H1 (cell line): ENCODE measurements around the gene KCNJ16. TPM values are rescaled to one million over a fixed set of nuclear protein-coding genes. Genes with fewer than 3 reads are reported as not detected.

ENCODE experiments used
- CTCF ChIA-PET: fragments of 300-600 bp; sonication (Branson Sonifier 250); formaldehyde crosslinking; loops from one replicate; lab custom pipeline; 2021; ENCODE audit not compliant: partially characterized antibody; lab: Charles Lee
- POLR2A ChIA-PET: fragments of 300-600 bp; sonication (Branson Sonifier 250); formaldehyde crosslinking; loops from one replicate; lab custom pipeline; 2021; ENCODE audit warnings: inconsistent platforms; ENCODE audit not compliant: partially characterized antibody; lab: Charles Lee
- DNase-seq, 2 experiments: peaks; one replicate each; pipeline versions ENCODE4 v3.0.0 to v3.0.0-alpha.2; 2010 to 2022; ENCODE audit warnings: low spot score in 2 of 2, low read depth in 1 of 2, mixed read lengths in 1 of 2
- FAIRE-seq: peaks from 2 replicates; lab custom pipeline; 2011; peaks lifted over from hg19 to GRCh38; lab: Jason Lieb, UNC
- H2AFZ ChIP-seq: 2 replicates; pipeline ENCODE4 v1.8.1; 2012; ENCODE audit warnings: low read length, inconsistent platforms
- H2AK5ac ChIP-seq: 2 replicates; pipeline ENCODE4 v1.6.1; 2013; ENCODE audit warnings: low read depth, low read length
- H2BK120ac ChIP-seq: replicated peaks from 2 replicates; pipeline ENCODE3; 2013; ENCODE audit warnings: low read depth, low read length, inconsistent platforms
- H2BK12ac ChIP-seq: 2 replicates; pipeline ENCODE4 v1.6.1; 2013; ENCODE audit warnings: low read depth, low read length
- H2BK15ac ChIP-seq: 2 replicates; pipeline ENCODE4 v1.6.1; 2013; ENCODE audit warnings: low read length
- H2BK20ac ChIP-seq: 2 replicates; pipeline ENCODE4 v1.6.1; 2013; ENCODE audit warnings: low read length
- H2BK5ac ChIP-seq: 2 replicates; pipeline ENCODE4 v1.6.1; 2013; ENCODE audit warnings: low read depth, low read length
- H3K14ac ChIP-seq: 2 replicates; pipeline ENCODE4 v1.6.1; 2013; ENCODE audit warnings: inconsistent platforms; ENCODE audit not compliant: insufficient read length
- H3K18ac ChIP-seq: 2 replicates; pipeline ENCODE4 v1.6.1; 2013; ENCODE audit warnings: low read length; ENCODE audit errors: extremely low read depth
- H3K23ac ChIP-seq: 2 replicates; pipeline ENCODE4 v1.6.1; 2013; ENCODE audit warnings: inconsistent platforms; ENCODE audit not compliant: insufficient read length
- H3K23me2 ChIP-seq: 2 replicates; pipeline ENCODE4 v1.6.1; 2013; ENCODE audit warnings: low read depth, low read length
- H3K27ac ChIP-seq: 2 replicates; pipeline ENCODE4 v1.6.1; 2011; ENCODE audit warnings: low read depth, low read length, inconsistent platforms
- H3K27me3 ChIP-seq, 4 experiments: replicated peaks in 1 of 4; 1 replicate in 1 of 4; 2 replicates in 3 of 4; pipeline versions ENCODE4 v1.6.1 to v1.8.1; 2011 to 2013; ENCODE audit warnings: low read length in 3 of 4, mild to moderate bottlenecking in 3 of 4, inconsistent platforms in 2 of 4, mixed read lengths in 2 of 4, moderate library complexity in 1 of 4; ENCODE audit not compliant: control insufficient read depth in 3 of 4, insufficient read depth in 3 of 4; ENCODE audit errors: extremely low read depth in 1 of 4
- H3K36me3 ChIP-seq, 4 experiments: 2 replicates each; pipeline versions ENCODE4 v1.6.1 to v1.8.1; 2011 to 2013; ENCODE audit warnings: mild to moderate bottlenecking in 4 of 4, low read length in 3 of 4, moderate library complexity in 2 of 4, control low read depth in 1 of 4, inconsistent platforms in 1 of 4; ENCODE audit not compliant: insufficient read depth in 4 of 4, control insufficient read depth in 2 of 4
- H3K4ac ChIP-seq: replicated peaks from 2 replicates; pipeline ENCODE3; 2013; ENCODE audit warnings: low read length, low read depth, mixed read lengths, inconsistent platforms; ENCODE audit not compliant: insufficient read length
- H3K4me1 ChIP-seq, 4 experiments: replicated peaks in 1 of 4; 1 replicate in 1 of 4; 2 replicates in 3 of 4; pipeline versions ENCODE4 v1.6.1 to v1.8.1; 2011 to 2013; ENCODE audit warnings: low read length in 3 of 4, inconsistent platforms in 2 of 4, mixed read lengths in 1 of 4; ENCODE audit not compliant: insufficient read depth in 4 of 4, control insufficient read depth in 3 of 4
- H3K4me2 ChIP-seq, 2 experiments: 2 replicates each; pipeline versions ENCODE4 v1.6.1 to v1.8.1; 2011 to 2013; ENCODE audit warnings: low read depth in 2 of 2, low read length in 2 of 2, control low read depth in 1 of 2, inconsistent platforms in 1 of 2, mild to moderate bottlenecking in 1 of 2; ENCODE audit not compliant: insufficient read depth in 1 of 2
- H3K4me3 ChIP-seq, 4 experiments: fragments of 200-600, 300-600 bp in 1 of 4; sonication (generic), shearing (Covaris generic), sonication (Bioruptor Twin) in 1 of 4; 2 replicates each; pipeline versions ENCODE4 v1.5.1 to v1.8.1; 2011 to 2016; ENCODE audit warnings: low read length in 4 of 4, low read depth in 3 of 4, control low read depth in 2 of 4, inconsistent platforms in 2 of 4, mild to moderate bottlenecking in 2 of 4, mixed read lengths in 1 of 4, moderate library complexity in 1 of 4; ENCODE audit not compliant: insufficient read depth in 2 of 4; ENCODE audit errors: extremely low read depth in 1 of 4
- H3K56ac ChIP-seq: replicated peaks from 2 replicates; pipeline ENCODE3; 2013; ENCODE audit warnings: low read depth, mild to moderate bottlenecking, mixed read lengths, low read length, inconsistent platforms; ENCODE audit not compliant: insufficient read length
- H3K79me1 ChIP-seq: 2 replicates; pipeline ENCODE4 v1.6.1; 2013; ENCODE audit warnings: low read depth, low read length, control low read depth
- H3K79me2 ChIP-seq, 2 experiments: 2 replicates each; pipeline versions ENCODE4 v1.6.1 to v1.8.1; 2012 to 2013; ENCODE audit warnings: low read length in 2 of 2, mild to moderate bottlenecking in 2 of 2, inconsistent platforms in 1 of 2; ENCODE audit not compliant: insufficient read depth in 2 of 2, control insufficient read depth in 1 of 2
- H3K9ac ChIP-seq, 4 experiments: replicated peaks in 1 of 4; 1 replicate in 1 of 4; 2 replicates in 3 of 4; pipeline versions ENCODE4 v1.6.1 to v1.8.1; 2011 to 2013; ENCODE audit warnings: low read depth in 3 of 4, low read length in 3 of 4, control low read depth in 2 of 4, mild to moderate bottlenecking in 2 of 4, moderate library complexity in 2 of 4, inconsistent platforms in 1 of 4; ENCODE audit errors: extremely low read depth in 1 of 4
- H3K9me3 ChIP-seq, 2 experiments: 2 replicates each; pipeline versions ENCODE4 v1.6.1 to v1.8.1; 2012 to 2013; ENCODE audit warnings: mild to moderate bottlenecking in 2 of 2, moderate library complexity in 2 of 2, control low read depth in 1 of 2, inconsistent platforms in 1 of 2, low read depth in 1 of 2, low read length in 1 of 2, mixed read lengths in 1 of 2; ENCODE audit not compliant: insufficient read depth in 2 of 2
- H4K20me1 ChIP-seq, 2 experiments: replicated peaks in 1 of 2; 2 replicates each; pipeline versions ENCODE3 to v1.8.1; 2011 to 2013; ENCODE audit warnings: inconsistent platforms in 2 of 2, low read length in 2 of 2, mild to moderate bottlenecking in 1 of 2; ENCODE audit not compliant: insufficient read depth in 2 of 2, control insufficient read depth in 1 of 2
- H4K5ac ChIP-seq: 2 replicates; pipeline ENCODE4 v1.6.1; 2013; ENCODE audit warnings: low read length, low read depth, mixed read lengths, inconsistent platforms; ENCODE audit not compliant: insufficient read length
- H4K8ac ChIP-seq: 2 replicates; pipeline ENCODE4 v1.8.0; 2013; ENCODE audit warnings: mild to moderate bottlenecking, moderate library complexity, low read length, inconsistent platforms; ENCODE audit not compliant: insufficient read depth; ENCODE audit errors: extremely low read depth
- H4K91ac ChIP-seq: replicated peaks from 2 replicates; pipeline ENCODE3; 2013; ENCODE audit warnings: low read length, mixed read lengths, inconsistent platforms; ENCODE audit not compliant: insufficient read length
- ATF2 ChIP-seq: IDR thresholded peaks from 2 replicates; pipeline ENCODE4 v1.6.1; 2012; ENCODE audit warnings: low read length, inconsistent platforms
- polyA plus RNA-seq, 7 experiments: library from polyadenylated mRNA; depleted of rRNA in 3 of 7; stranded (reverse) in 5 of 7; unstranded in 2 of 7; fragments of >200 nt in 5 of 7; fragments of 200-250 nt in 2 of 7; gene quantifications; 1 replicate in 5 of 7; 2 replicates in 1 of 7; 4 replicates in 1 of 7; pipeline versions ENCODE4 v1.2.1 to v1.2.3, GENCODE V29; 2011 to 2013; ENCODE audit warnings: missing spikeins in 2 of 7, mixed read lengths in 2 of 7
- total RNA-seq: library from RNA; stranded (reverse); fragmentation: NEBNext Ultra II Directional; extraction: Animal tissue kit (Norgen Biotek cat#: 25700); gene quantifications from 2 replicates; pipeline ENCODE4 v1.2.1, GENCODE V29; 2021

Gene KCNJ16
- total and polyA plus RNA-seq, 2 of the 8 experiments (the other 6 are each of a cell fraction or from before 2014, with no cell fraction given), result not detected

GRCh38 chr17:70028397-70028796, 46.6 kb upstream of the KCNJ16 start:
- Histone ChIP-seq H4K91ac (no peak overlapping the region), H3K79me1 (no peaks in the 10 kb centered on the region), H3K4me2 (no peak overlapping the region), H3K27me3 (no peaks in the 10 kb centered on the region), H3K36me3 (no peaks in the 10 kb centered on the region), H3K18ac (no peak overlapping the region), H2BK12ac (no peak overlapping the region), H2BK20ac (no peak overlapping the region), H3K9me3 (no peaks in the 10 kb centered on the region), H3K14ac (no peak overlapping the region), H4K5ac (no peak overlapping the region), H3K27ac (no peak overlapping the region), H3K79me2 (no peaks in the 10 kb centered on the region), H4K8ac (no peak overlapping the region), H2BK15ac (no peak overlapping the region), H3K9ac (no peak overlapping the region), H3K23me2 (no peaks in the 10 kb centered on the region), H2AK5ac (no peak overlapping the region), H3K23ac (no peak overlapping the region), H3K4ac (no peak overlapping the region), H2BK5ac (no peak overlapping the region), H3K4me3 (no peak overlapping the region), H3K56ac (no peak overlapping the region), H3K4me1 (no peaks in the 10 kb centered on the region), H4K20me1 (no peaks in the 10 kb centered on the region), H2AFZ (no peak overlapping the region), H2BK120ac (no peak overlapping the region)
- ChIA-PET CTCF (no interaction called here), POLR2A (no interaction called here)
- no peak for DNase-seq
- FAIRE-seq, result no peak
- TF ChIP-seq ATF2, result no peak
